ENCODE measurements around the gene DDX47.
"Not testable (repeated sequence)": the region's sequence is repeated elsewhere in the genome, so short reads cannot be mapped to it uniquely, and the experiment has no call there.

Gene DDX47

GRCh38 chr12:12804432-12804886 is 8.7 kb upstream of the DDX47 start:
- Mint-ChIP-seq H3K4me1 (ENCODE audit: low read depth) (peaks cover 68% of the 10 kb centered on the region), H3K9me3 (no peaks in the 10 kb centered on the region), H3K27me3 (no peaks in the 10 kb centered on the region), H3K36me3 (ENCODE audit: low read depth) (no peaks in the 10 kb centered on the region), H3K4me3 (no peak overlapping the region), H3K27ac (peak overlapping the region; percentile 42)
- DNase-seq, result no peak

GRCh38 chr12:12806784-12807516 is 6.2 kb upstream of the DDX47 start:
- no peaks in the 10 kb centered on the region for H3K27me3 Mint-ChIP-seq
- H3K27ac Mint-ChIP-seq, result peak overlapping the region; percentile 44
- no peaks in the 10 kb centered on the region for H3K9me3 Mint-ChIP-seq
- H3K4me1 Mint-ChIP-seq (ENCODE audit: low read depth), result peaks cover 61% of the 10 kb centered on the region
- DNase-seq, result no peak
- H3K36me3 Mint-ChIP-seq (ENCODE audit: low read depth), result no peaks in the 10 kb centered on the region
- H3K4me3 Mint-ChIP-seq, result no peak overlapping the region

DNA sequence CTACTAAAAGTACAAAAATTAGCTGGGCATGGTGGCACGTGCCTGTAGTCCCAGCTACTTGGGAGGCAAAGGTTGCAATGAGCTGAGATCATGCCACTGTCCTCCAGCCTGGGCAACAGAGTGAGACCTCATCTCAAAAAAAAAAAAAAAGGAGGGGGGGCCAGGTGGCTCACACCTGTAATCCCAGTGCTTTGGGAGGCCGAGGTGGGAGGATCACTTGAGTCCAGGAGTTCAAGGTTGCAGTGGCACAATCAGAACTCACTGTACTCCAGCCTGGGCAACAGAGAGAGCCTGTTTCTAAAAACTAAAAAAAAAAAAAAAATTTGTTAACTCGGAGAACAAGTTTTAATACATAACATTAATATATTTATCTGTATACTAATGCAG is 5.6 kb upstream of the DDX47 start:
- H3K9me3 Mint-ChIP-seq; H3K36me3 Mint-ChIP-seq (ENCODE audit: low read depth); H3K27me3 Mint-ChIP-seq; H3K4me3 Mint-ChIP-seq; DNase-seq: not testable (repeated sequence)
- Mint-ChIP-seq H3K4me1 (ENCODE audit: low read depth) (peaks cover 59% of the 10 kb centered on the region), H3K27ac (peak overlapping the region; percentile 44)

- peak; percentile 58 for DNase-seq
- Mint-ChIP-seq H3K36me3 (ENCODE audit: low read depth) (peaks cover under 1% of the 10 kb centered on the region), H3K27me3 (no peaks in the 10 kb centered on the region), H3K9me3 (no peaks in the 10 kb centered on the region), H3K4me1 (ENCODE audit: low read depth) (peaks cover 61% of the 10 kb centered on the region), H3K4me3 (peak overlapping the region; percentile 68), H3K27ac (peak overlapping the region; percentile 95)
These were observed 5.0 kb upstream of the DDX47 start for GRCh38 chr12:12807970-12808702.

- Mint-ChIP-seq H3K27me3 (no peaks in the 10 kb centered on the region), H3K4me3 (no peak overlapping the region), H3K9me3 (no peaks in the 10 kb centered on the region), H3K4me1 (ENCODE audit: low read depth) (peaks cover 58% of the 10 kb centered on the region), H3K27ac (no peak overlapping the region), H3K36me3 (ENCODE audit: low read depth) (peaks cover 22% of the 10 kb centered on the region)
- no peak for DNase-seq
These were observed 2.6 kb upstream of the DDX47 start for GRCh38 chr12:12810553-12811021.

GRCh38 chr12:12811343-12811742 is 1.8 kb upstream of the DDX47 start:
- H3K4me1 Mint-ChIP-seq (ENCODE audit: low read depth), result peaks cover 60% of the 10 kb centered on the region
- H3K27ac Mint-ChIP-seq, result no peak overlapping the region
- H3K36me3 Mint-ChIP-seq (ENCODE audit: low read depth), result peaks cover 29% of the 10 kb centered on the region
- no peak for DNase-seq
- H3K4me3 Mint-ChIP-seq, result no peak overlapping the region
- no peaks in the 10 kb centered on the region for H3K27me3 Mint-ChIP-seq
- no peaks in the 10 kb centered on the region for H3K9me3 Mint-ChIP-seq

- DNase-seq, result no peak
- no peak overlapping the region for H3K27ac Mint-ChIP-seq
- no peak overlapping the region for H3K4me3 Mint-ChIP-seq
- H3K27me3 Mint-ChIP-seq, result no peaks in the 10 kb centered on the region
- no peaks in the 10 kb centered on the region for H3K9me3 Mint-ChIP-seq
- H3K36me3 Mint-ChIP-seq (ENCODE audit: low read depth), result peaks cover 38% of the 10 kb centered on the region
- H3K4me1 Mint-ChIP-seq (ENCODE audit: low read depth), result peaks cover 62% of the 10 kb centered on the region
These were observed 972 bp upstream of the DDX47 start for GRCh38 chr12:12812174-12812573.

GRCh38 chr12:12812618-12813119 is 477 bp upstream of the DDX47 start:
- DNase-seq, result no peak
- Mint-ChIP-seq H3K4me3 (peak overlapping the region; percentile 92), H3K9me3 (no peaks in the 10 kb centered on the region), H3K4me1 (ENCODE audit: low read depth) (peaks cover 62% of the 10 kb centered on the region), H3K27ac (peak overlapping the region; percentile 94), H3K27me3 (no peaks in the 10 kb centered on the region), H3K36me3 (ENCODE audit: low read depth) (peaks cover 43% of the 10 kb centered on the region)

GRCh38 chr12:12817616-12818015 is 4.5 kb downstream of the DDX47 start:
- Mint-ChIP-seq H3K36me3 (ENCODE audit: low read depth) (peaks cover 91% of the 10 kb centered on the region), H3K27ac (no peak overlapping the region), H3K27me3 (no peaks in the 10 kb centered on the region), H3K4me3 (no peak overlapping the region), H3K4me1 (ENCODE audit: low read depth) (peaks cover 75% of the 10 kb centered on the region), H3K9me3 (no peaks in the 10 kb centered on the region)
- DNase-seq, result no peak

DNA sequence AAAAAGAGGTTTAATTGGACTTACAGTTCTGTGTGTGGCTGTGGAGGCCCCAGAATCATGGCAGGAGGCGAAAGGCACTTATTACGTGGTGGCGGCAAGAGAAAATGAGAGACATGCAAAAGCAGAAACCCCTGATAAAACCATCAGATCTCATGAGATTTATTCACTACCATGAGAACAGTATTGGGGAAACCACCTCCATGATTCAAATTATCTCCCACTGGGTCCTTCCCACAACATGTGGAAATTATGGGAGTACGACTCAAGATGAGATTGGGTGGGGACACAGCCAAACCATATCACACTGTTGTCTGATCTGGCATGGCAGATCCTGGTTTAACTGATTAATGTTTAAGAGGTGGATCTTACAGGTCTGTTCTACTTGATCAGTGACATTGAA is 5.6 kb downstream of the DDX47 start:
- H3K4me3 Mint-ChIP-seq, result no peak overlapping the region

GRCh38 chr12:12819221-12819620 is 6.1 kb downstream of the DDX47 start:
- DNase-seq, result no peak
- Mint-ChIP-seq H3K36me3 (ENCODE audit: low read depth) (peaks cover 96% of the 10 kb centered on the region), H3K4me1 (ENCODE audit: low read depth) (peaks cover 64% of the 10 kb centered on the region), H3K4me3 (no peak overlapping the region), H3K9me3 (no peaks in the 10 kb centered on the region), H3K27ac (peak overlapping the region; percentile 83), H3K27me3 (no peaks in the 10 kb centered on the region)

More for the DNA sequence above, 5.6 kb downstream of the DDX47 start:
- Mint-ChIP-seq H3K27me3 (no peaks in the 10 kb centered on the region), H3K36me3 (ENCODE audit: low read depth) (peaks cover 96% of the 10 kb centered on the region), H3K27ac (peak overlapping the region; percentile 83), H3K4me1 (ENCODE audit: low read depth) (peaks cover 69% of the 10 kb centered on the region), H3K9me3 (no peaks in the 10 kb centered on the region)
- no peak for DNase-seq

DNA sequence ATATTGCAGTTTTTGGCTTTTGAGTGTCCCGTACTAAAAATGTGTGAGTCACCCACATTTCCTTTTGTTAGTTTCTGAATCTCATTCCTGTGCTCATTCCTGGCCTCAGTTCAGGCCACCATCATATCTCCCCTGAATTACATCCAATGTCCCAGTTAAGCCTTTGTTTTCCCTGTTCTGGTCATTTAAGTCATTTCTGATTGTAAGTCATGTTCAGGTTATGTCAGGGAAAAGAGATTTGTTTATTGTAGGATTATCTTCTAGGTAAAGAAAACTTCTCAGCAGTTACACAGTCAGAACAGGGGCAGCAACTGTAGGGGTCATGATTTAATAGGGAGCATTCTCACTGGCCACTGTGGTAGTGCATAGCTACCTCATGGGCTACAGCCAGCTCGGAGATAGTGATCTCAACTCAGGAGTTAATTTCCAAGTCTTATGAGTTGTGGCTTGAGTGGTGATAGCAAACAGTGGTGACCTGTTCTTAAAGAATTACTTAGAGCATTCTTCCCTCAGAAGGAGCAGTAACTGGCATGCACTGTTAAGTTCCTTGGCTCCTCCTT is 6.7 kb downstream of the DDX47 start:
- DNase-seq, result no peak
- Mint-ChIP-seq H3K4me3 (no peak overlapping the region), H3K9me3 (no peaks in the 10 kb centered on the region), H3K4me1 (ENCODE audit: low read depth) (peaks cover 58% of the 10 kb centered on the region), H3K27ac (peak overlapping the region; percentile 75), H3K36me3 (ENCODE audit: low read depth) (peaks cover 96% of the 10 kb centered on the region), H3K27me3 (no peaks in the 10 kb centered on the region)

GRCh38 chr12:12820376-12820775 is 7.2 kb downstream of the DDX47 start:
- not testable (repeated sequence) for H3K27me3 Mint-ChIP-seq, H3K9me3 Mint-ChIP-seq, H3K4me3 Mint-ChIP-seq, DNase-seq
- peaks cover 99% of the 10 kb centered on the region for H3K36me3 Mint-ChIP-seq (ENCODE audit: low read depth)
- H3K4me1 Mint-ChIP-seq (ENCODE audit: low read depth), result peaks cover 55% of the 10 kb centered on the region
- H3K27ac Mint-ChIP-seq, result peak overlapping the region; percentile 26

DNA sequence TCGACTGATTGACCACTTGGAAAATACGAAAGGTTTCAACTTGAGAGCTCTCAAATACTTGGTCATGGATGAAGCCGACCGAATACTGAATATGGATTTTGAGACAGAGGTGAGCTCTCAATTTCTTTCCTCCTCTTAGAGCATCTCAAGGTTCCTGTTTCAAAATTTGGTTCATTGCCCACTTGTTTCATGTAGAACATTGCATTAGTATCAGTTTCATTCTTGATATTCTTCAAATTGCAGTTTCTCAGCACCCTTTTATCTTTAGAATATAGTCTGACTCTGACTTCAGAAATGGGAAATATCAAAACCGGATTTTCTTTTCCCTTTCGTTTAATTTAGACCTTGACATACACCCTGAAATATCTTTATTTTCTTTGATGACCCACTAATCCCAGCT is 8.8 kb downstream of the DDX47 start:
- peak overlapping the region; percentile 19 for H3K27ac Mint-ChIP-seq
- no peak overlapping the region for H3K4me3 Mint-ChIP-seq
- peaks cover 98% of the 10 kb centered on the region for H3K36me3 Mint-ChIP-seq (ENCODE audit: low read depth)
- H3K9me3 Mint-ChIP-seq, result no peaks in the 10 kb centered on the region
- no peak for DNase-seq
- peaks cover 39% of the 10 kb centered on the region for H3K4me1 Mint-ChIP-seq (ENCODE audit: low read depth)
- no peaks in the 10 kb centered on the region for H3K27me3 Mint-ChIP-seq

DNA sequence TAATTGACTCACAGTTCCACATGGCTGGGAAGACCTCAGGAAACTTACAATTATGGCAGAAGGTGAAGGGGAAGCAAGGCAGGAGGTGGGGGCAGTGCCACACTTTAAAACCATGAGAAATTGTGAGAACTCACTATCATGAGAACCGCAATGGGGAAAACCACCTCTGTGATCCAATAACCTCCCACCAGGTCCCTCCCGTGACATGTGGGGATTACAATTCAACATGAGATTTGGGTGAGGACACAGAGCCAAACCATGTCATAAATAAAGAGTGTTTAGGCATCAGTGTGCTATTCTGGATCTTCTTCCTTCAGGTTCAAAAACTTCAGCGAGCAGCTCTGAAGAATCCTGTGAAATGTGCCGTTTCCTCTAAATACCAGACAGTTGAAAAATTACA is 9.7 kb downstream of the DDX47 start:
- no peak overlapping the region for H3K4me3 Mint-ChIP-seq
- H3K4me1 Mint-ChIP-seq (ENCODE audit: low read depth), result peaks cover 30% of the 10 kb centered on the region
- H3K36me3 Mint-ChIP-seq (ENCODE audit: low read depth), result peaks cover 97% of the 10 kb centered on the region
- no peaks in the 10 kb centered on the region for H3K27me3 Mint-ChIP-seq
- no peak overlapping the region for H3K27ac Mint-ChIP-seq
- DNase-seq, result no peak
- no peaks in the 10 kb centered on the region for H3K9me3 Mint-ChIP-seq

All from activated T-cell treated with anti-CD3 and anti-CD28 coated beads, Interleukin-2, amount 50 U/mL, for 24 hours (primary cell).